Colonic mucosa (tissue), 4 donors: ENCODE results near the gene MAB21L3. TPM values are rescaled to one million over a fixed set of nuclear protein-coding genes. Genes with fewer than 3 reads are reported as not detected.

Source experiments
- DNase-seq: peaks from one replicate; pipeline ENCODE4 v3.0.0-alpha.2; 2020
- H3K27ac ChIP-seq: fragments of 200-600 bp; one replicate; pipeline ENCODE4 v1.8.0; 2021
- H3K27me3 ChIP-seq: fragments of 200-600 bp; one replicate; pipeline ENCODE4 v1.8.0; 2021
- H3K36me3 ChIP-seq: fragments of 200-600 bp; one replicate; pipeline ENCODE4 v1.8.0; 2021
- H3K4me1 ChIP-seq: fragments of 200-600 bp; one replicate; pipeline ENCODE4 v1.8.0; 2021; ENCODE audit warnings: mild to moderate bottlenecking
- H3K4me3 ChIP-seq: fragments of 200-600 bp; one replicate; pipeline ENCODE4 v1.8.0; 2021
- H3K9ac ChIP-seq, 2 donors: one replicate each; pipeline ENCODE4 v1.7.0; 2013; ENCODE audit warnings: control low read depth in 2 of 2, low read depth in 2 of 2, low read length in 2 of 2
- H3K9me3 ChIP-seq: fragments of 200-600 bp; one replicate; pipeline ENCODE4 v1.8.0; 2021
- intact Hi-C: fragments of 100-400 bp; cut with DNase I; formaldehyde crosslinking; loops from one replicate; pipeline ENCODE4 v1.14.1; 2022
- total RNA-seq, 2 donors: library from RNA; stranded (reverse); fragmentation: NEBNext Ultra II Directional in 1 of 2; extraction: Animal tissue kit (Norgen Biotek cat#: 25700) in 1 of 2; gene quantifications; one replicate each; pipeline ENCODE4 v1.2.1, GENCODE V29; 2021
- TF ChIP-seq, protein P1 (sequence below): fragments of 200-600 bp; IDR thresholded peaks from one replicate; pipeline ENCODE4 v1.8.0; 2022; ENCODE audit warnings: antibody characterized with exemption, mild to moderate bottlenecking
- donor health status: healthy.
- donor health status: DM: no; HTN: no; CAD: no.
- donor health status: DM: no; HTN: no; CAD: no.

The MAB21L3 gene
- total RNA-seq, 2 donors from 2014 or later = 3.9 to 4.5 TPM

DNA sequence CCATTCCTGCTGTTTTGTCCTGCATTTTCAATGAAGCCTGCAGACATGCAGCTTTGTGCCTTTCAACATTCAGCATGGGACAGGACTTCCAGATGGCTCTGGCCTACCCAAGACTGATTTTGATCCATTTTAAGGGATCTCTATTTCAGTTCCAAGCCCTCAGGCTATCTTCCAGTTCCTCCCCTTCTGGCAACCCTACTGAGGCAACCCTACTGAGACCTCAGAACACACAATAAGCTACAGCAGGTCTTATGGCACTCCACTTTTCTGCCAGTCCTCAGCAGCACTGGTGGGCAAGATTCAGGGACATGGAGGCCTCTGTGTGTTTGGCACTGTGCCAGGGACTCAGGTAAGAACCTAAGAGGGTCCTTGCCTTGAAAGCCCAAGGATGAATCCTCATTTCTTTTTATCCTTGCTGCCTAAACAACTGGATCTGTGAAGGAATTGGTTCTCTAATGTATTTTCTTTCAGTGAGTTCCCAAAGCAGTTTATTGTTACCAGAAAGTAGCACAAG is 50.7 kb downstream of the MAB21L3 start:
- TF ChIP-seq, protein P1, sequence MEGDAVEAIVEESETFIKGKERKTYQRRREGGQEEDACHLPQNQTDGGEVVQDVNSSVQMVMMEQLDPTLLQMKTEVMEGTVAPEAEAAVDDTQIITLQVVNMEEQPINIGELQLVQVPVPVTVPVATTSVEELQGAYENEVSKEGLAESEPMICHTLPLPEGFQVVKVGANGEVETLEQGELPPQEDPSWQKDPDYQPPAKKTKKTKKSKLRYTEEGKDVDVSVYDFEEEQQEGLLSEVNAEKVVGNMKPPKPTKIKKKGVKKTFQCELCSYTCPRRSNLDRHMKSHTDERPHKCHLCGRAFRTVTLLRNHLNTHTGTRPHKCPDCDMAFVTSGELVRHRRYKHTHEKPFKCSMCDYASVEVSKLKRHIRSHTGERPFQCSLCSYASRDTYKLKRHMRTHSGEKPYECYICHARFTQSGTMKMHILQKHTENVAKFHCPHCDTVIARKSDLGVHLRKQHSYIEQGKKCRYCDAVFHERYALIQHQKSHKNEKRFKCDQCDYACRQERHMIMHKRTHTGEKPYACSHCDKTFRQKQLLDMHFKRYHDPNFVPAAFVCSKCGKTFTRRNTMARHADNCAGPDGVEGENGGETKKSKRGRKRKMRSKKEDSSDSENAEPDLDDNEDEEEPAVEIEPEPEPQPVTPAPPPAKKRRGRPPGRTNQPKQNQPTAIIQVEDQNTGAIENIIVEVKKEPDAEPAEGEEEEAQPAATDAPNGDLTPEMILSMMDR = no peak
- H3K36me3 ChIP-seq = no peaks in the 10 kb centered on the region
- H3K9me3 ChIP-seq = no peaks in the 10 kb centered on the region
- no peaks in the 10 kb centered on the region for H3K27me3 ChIP-seq
- no peak overlapping the region for H3K9ac ChIP-seq
- no peak overlapping the region for H3K4me3 ChIP-seq
- peak; percentile 13 for DNase-seq
- H3K27ac ChIP-seq = no peak overlapping the region
- H3K4me1 ChIP-seq = no peaks in the 10 kb centered on the region
- intact Hi-C loops = no loop called here

DNA sequence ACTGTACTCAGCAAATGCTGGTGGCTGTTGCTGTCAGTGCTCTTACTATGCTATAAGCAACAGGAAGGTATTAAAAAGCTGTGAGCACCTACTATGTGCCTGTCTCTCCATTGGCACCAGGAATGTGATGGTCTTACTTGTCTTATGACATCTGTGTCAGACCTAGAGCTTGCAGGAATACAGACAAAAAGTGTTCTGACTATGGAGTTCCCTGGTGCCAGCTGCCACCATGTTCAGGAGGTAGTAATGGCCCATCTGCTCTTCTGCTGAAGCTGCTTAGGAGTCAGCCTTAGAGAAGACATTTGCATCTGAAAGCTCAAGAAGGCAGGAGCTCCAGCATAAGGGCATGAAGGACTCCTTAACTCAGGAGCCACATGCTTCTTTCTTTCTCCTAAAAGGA is 52.3 kb downstream of the MAB21L3 start:
- Histone ChIP-seq H3K27me3 (no peaks in the 10 kb centered on the region), H3K4me1 (peaks cover 6% of the 10 kb centered on the region), H3K27ac (no peak overlapping the region), H3K4me3 (no peak overlapping the region), H3K9me3 (no peaks in the 10 kb centered on the region), H3K36me3 (no peaks in the 10 kb centered on the region), H3K9ac (no peak overlapping the region)
- TF ChIP-seq, protein P1 = no peak
- intact Hi-C loops = no loop called here
- DNase-seq = peak; percentile 6

DNA sequence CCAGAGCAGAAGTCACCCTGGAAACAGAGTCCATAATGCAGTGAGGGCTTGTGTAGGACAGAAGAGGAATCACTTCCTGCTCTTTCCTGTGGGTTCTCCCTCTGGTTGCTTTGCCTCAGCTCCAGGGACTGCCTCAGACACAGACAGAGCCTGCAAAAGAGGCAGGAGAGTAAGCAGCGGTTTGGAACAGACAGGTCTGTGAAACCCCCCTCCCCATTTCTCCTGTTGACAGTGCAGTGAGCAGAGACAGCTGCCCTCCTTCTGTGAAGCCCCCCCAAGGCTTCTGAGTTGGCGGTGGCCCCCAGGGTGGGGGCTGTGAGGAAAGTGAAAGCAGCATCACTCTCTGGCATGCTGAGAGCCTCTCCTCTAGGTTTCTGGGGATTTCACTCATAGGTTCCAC is 53.0 kb downstream of the MAB21L3 start:
- intact Hi-C loops = no loop called here
- TF ChIP-seq, protein P1 = no peak
- H3K36me3 ChIP-seq = no peaks in the 10 kb centered on the region
- H3K9me3 ChIP-seq = no peaks in the 10 kb centered on the region
- peak overlapping the region in 1 of 2 donors; percentile 6 for H3K9ac ChIP-seq
- H3K27me3 ChIP-seq = no peaks in the 10 kb centered on the region
- peaks cover 11% of the 10 kb centered on the region for H3K4me1 ChIP-seq
- H3K4me3 ChIP-seq = no peak overlapping the region
- H3K27ac ChIP-seq = no peak overlapping the region
- DNase-seq = peak; percentile 18

DNA sequence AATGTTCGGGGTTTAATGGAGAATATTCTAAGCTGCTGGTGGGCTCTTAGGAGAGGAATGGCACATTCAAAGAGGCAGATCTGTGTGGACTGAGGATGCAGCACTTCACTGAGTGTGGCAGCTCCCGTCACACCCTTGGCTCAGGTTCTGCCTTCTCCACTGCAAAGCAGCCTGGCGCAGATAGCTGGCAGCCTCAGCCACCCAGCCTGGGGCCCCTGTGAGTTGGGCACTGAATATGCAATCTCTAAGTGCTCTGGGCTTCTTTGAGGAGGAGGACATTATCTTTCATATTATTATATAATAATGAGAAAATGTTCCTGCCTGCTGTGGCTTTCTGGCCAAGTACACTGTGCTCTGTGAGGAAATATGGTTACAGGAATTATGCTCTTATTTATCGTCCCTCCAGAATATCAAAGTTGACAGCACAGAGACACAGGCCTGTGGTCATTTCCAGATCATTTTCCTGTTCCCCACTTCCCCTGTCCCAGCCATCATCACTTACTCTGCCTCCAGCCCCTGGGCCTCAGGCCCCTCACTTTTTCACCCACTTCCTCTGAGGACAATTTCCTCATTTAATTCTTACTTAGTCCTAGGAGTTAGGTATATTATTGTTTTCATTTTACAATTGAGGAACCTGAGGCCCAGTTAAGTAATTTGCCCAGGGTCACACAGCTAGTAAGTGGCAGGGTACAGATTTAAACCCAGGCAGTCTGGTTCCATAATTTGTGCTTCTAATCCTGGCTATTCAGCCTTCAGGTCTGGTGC is 53.6 kb downstream of the MAB21L3 start:
- Histone ChIP-seq H3K9ac (no peak overlapping the region), H3K4me3 (no peak overlapping the region), H3K27me3 (no peaks in the 10 kb centered on the region), H3K27ac (no peak overlapping the region), H3K9me3 (no peaks in the 10 kb centered on the region), H3K4me1 (peaks cover 11% of the 10 kb centered on the region), H3K36me3 (no peaks in the 10 kb centered on the region)
- peak; percentile 30 for DNase-seq
- intact Hi-C loops = no loop called here
- TF ChIP-seq, protein P1 = no peak

DNA sequence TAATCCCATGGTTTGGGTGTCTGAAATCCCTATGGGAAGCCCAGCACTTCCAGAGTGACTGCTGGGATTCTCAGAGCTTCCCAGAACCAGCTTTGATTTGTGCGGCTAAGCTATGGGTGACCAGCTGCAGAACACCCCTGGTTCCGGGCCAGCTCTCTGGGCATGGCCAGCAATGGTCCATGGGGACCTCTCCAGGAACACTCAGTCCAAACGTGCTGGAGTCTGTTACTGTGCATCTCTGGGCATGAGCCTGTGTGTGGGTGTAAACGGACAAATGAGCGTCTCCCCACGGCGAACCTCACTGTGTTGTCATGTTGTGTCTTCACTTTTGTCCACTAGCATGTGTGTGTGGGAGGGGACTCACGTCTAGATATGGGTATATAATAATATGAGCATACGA is 54.4 kb downstream of the MAB21L3 start:
- H3K9ac ChIP-seq = no peak overlapping the region
- peak; percentile 16 for DNase-seq
- TF ChIP-seq, protein P1 = no peak
- no peaks in the 10 kb centered on the region for H3K9me3 ChIP-seq
- no peaks in the 10 kb centered on the region for H3K27me3 ChIP-seq
- H3K4me3 ChIP-seq = no peak overlapping the region
- intact Hi-C loops = no loop called here
- H3K27ac ChIP-seq = no peak overlapping the region
- H3K4me1 ChIP-seq = peaks cover 11% of the 10 kb centered on the region
- H3K36me3 ChIP-seq = no peaks in the 10 kb centered on the region
